ENCODE results near the gene CNDP1.

Gene CNDP1

DNA sequence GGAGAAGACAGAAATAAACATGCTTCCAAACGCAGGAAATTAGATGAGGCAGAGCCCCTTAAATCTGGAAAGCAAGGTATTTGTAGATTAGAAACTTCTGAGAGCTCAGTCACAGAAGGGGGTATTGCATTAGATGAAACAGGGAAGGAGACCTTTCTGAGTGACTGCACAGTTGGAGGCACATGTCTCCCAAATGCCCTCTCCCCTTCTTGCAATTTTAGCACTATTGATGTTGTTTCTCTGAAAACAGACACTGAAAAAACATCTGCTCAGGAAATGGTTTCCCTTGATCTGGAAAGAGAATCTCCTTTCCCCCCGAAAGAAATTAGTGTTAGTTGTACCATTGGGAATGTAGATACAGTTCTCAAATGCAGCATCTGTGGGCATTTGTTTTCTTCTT is 96.9 kb downstream of the CNDP1 start:
- TF ChIP-seq, protein P1, sequence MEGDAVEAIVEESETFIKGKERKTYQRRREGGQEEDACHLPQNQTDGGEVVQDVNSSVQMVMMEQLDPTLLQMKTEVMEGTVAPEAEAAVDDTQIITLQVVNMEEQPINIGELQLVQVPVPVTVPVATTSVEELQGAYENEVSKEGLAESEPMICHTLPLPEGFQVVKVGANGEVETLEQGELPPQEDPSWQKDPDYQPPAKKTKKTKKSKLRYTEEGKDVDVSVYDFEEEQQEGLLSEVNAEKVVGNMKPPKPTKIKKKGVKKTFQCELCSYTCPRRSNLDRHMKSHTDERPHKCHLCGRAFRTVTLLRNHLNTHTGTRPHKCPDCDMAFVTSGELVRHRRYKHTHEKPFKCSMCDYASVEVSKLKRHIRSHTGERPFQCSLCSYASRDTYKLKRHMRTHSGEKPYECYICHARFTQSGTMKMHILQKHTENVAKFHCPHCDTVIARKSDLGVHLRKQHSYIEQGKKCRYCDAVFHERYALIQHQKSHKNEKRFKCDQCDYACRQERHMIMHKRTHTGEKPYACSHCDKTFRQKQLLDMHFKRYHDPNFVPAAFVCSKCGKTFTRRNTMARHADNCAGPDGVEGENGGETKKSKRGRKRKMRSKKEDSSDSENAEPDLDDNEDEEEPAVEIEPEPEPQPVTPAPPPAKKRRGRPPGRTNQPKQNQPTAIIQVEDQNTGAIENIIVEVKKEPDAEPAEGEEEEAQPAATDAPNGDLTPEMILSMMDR (IDR thresholded peaks at IDR 0.05; ENCODE audit: low read length, missing control alignments): no peak
- no peak for DNase-seq (ENCODE audit: low read depth)
- no peak overlapping the region for H3K4me3 ChIP-seq (replicated peaks; ENCODE audit: low read depth, low read length)

DNA sequence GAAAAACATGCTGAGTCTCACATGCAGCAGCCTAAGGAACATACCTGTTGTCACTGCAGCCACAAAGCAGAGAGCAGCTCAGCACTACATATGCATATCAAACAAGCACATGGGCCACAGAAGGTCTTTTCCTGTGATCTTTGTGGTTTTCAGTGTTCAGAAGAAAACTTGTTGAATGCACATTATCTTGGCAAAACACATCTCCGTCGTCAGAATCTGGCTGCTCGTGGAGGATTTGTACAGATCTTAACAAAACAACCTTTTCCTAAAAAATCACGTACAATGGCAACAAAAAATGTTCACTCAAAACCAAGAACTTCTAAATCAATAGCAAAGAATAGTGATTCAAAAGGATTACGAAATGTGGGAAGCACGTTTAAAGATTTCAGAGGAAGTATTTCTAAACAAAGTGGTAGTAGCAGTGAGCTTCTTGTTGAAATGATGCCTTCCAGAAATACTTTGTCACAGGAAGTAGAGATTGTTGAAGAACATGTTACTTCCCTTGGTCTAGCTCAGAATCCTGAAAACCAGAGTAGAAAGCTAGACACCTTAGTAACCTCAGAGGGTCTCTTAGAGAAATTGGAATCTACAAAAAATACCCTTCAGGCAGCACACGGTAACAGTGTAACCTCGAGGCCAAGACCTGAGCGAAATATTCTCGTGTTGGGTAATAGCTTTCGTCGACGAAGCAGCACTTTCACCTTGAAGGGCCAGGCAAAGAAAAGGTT is 97.5 kb downstream of the CNDP1 start:
- TF ChIP-seq, protein P1 (IDR thresholded peaks at IDR 0.05; ENCODE audit: low read length, missing control alignments): no peak
- DNase-seq (ENCODE audit: low read depth): peak; percentile 84
- H3K4me3 ChIP-seq (replicated peaks; ENCODE audit: low read depth, low read length): peak overlapping the region; percentile 19

DNA sequence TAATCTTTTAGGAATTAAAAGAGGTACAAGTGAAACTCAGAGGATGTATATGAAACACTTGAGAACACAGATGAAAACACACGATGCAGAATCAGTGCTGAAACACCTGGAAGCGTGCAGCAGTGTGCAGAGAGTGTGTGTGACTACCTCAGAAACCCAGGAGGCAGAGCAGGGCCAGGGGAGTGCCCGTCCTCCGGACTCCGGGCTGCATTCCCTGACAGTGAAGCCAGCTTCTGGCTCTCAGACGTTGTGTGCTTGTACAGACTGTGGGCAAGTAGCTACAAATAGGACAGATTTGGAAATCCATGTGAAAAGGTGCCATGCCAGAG is 98.0 kb downstream of the CNDP1 start:
- no peak for DNase-seq (ENCODE audit: low read depth)
- TF ChIP-seq, protein P1 (IDR thresholded peaks at IDR 0.05; ENCODE audit: low read length, missing control alignments): no peak
- H3K4me3 ChIP-seq (replicated peaks; ENCODE audit: low read depth, low read length): no peak overlapping the region

DNA sequence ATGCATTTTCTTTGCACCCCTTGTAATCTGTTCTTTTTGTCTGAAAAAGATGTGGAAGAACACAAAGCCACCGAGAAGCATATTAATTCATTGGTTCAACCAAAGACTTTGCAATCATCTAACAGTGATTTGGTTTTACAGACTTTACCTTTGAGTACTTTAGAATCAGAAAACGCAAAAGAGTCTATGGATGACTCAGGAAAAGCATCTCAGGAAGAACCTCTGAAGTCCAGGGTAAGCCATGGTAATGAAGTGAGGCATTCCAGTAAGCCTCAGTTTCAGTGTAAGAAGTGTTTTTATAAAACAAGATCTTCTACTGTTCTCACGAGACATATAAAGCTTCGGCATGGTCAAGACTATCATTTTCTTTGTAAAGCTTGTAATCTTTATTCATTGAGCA is 98.6 kb downstream of the CNDP1 start:
- H3K4me3 ChIP-seq (replicated peaks; ENCODE audit: low read depth, low read length): no peak overlapping the region
- TF ChIP-seq, protein P1 (IDR thresholded peaks at IDR 0.05; ENCODE audit: low read length, missing control alignments): no peak
- DNase-seq (ENCODE audit: low read depth): no peak

DNA sequence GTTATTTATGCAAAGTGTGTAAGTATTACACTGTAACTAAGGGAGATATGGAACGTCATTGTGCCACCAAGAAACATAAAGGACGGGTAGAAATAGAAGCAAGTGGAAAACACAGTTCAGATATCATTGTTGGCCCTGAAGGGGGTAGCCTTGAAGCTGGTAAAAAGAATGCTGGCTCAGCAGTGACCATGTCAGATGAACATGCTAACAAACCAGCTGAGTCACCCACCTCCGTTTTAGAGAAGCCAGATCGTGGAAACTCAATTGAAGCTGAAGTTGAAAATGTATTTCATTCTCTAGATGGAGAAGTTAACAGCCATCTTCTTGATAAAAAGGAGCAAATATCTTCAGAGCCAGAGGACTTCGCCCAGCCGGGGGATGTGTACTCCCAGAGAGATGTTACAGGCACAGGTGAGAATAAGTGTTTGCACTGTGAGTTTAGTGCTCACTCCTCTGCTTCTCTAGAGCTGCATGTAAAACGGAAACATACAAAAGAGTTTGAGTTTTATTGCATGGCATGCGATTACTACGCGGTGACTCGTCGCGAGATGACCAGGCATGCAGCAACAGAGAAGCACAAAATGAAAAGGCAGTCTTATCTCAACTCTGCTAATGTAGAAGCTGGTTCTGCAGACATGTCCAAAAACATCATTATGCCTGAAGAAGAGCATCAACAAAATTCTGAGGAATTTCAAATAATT is 99.5 kb downstream of the CNDP1 start:
- no peak for DNase-seq (ENCODE audit: low read depth)
- no peak overlapping the region for H3K4me3 ChIP-seq (replicated peaks; ENCODE audit: low read depth, low read length)
- TF ChIP-seq, protein P1 (IDR thresholded peaks at IDR 0.05; ENCODE audit: low read length, missing control alignments): no peak

DNA sequence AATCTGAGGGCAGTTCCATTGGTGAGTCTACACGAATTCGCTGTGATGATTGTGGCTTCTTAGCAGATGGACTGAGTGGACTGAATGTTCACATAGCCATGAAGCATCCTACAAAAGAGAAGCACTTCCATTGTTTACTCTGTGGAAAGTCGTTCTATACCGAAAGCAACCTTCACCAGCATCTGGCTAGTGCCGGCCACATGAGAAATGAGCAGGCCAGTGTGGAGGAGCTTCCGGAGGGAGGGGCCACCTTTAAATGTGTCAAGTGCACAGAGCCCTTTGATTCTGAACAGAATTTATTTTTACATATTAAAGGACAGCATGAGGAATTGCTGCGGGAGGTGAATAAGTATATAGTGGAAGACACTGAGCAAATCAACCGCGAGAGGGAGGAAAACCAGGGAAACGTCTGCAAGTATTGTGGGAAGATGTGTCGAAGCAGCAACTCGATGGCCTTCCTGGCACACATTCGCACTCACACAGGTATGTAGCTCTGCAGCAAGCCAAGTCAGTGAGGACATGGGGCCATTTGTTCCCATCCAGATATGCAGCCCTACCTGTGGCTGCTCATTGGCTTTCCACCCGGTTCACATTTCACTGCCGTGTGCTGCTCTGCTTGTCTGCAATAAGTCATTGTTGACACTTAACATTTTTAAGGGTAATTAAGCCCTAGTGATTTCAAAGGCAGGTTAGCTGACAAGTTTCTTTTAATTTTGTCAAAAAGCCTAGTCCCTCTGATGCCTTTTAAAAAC is 101.1 kb downstream of the CNDP1 start:
- H3K4me3 ChIP-seq (replicated peaks; ENCODE audit: low read depth, low read length): no peak overlapping the region
- TF ChIP-seq, protein P1 (IDR thresholded peaks at IDR 0.05; ENCODE audit: low read length, missing control alignments): no peak
- no peak for DNase-seq (ENCODE audit: low read depth)
